GM12878 (cell line): ENCODE results near the gene INSC. TPM values are rescaled to one million over a fixed set of nuclear protein-coding genes. Genes with fewer than 3 reads are reported as not detected.

ENCODE experiments used
- ATAC-seq: fragments of 200-7000 bp; cut with Tn5 transposase; 3 replicates; pipeline ENCODE4 v1.9.1; 2020; ENCODE audit warnings: mild to moderate bottlenecking, moderate library complexity
- BruUV-seq: library from RNA; stranded (reverse); fragments of 400-500 nt; replicated peaks from 2 replicates; lab custom pipeline; 2021; lab: Mats Ljungman, UMichigan
- CTCF ChIA-PET: fragments of 300-600 bp; sonication (Branson Sonifier 250); formaldehyde crosslinking; extraction: SDS; loops from one replicate; lab custom pipeline; 2021; ENCODE audit warnings: inconsistent platforms; lab: Yijun Ruan, JAX
- POLR2A ChIA-PET: fragments of 350-600 bp; formaldehyde crosslinking; extraction: SDS; loops from one replicate; lab custom pipeline; 2021; ENCODE audit warnings: inconsistent platforms; lab: Charles Lee
- RAD21 ChIA-PET: fragments of 300-600 bp; sonication (Branson Sonifier 250); formaldehyde crosslinking; loops from one replicate; lab custom pipeline; 2023; ENCODE audit warnings: antibody characterized with exemption; ENCODE audit not compliant: unreplicated experiment; lab: Charles Lee
- SMC1A ChIA-PET: fragments of 300-600 bp; sonication (Branson Sonifier 250); formaldehyde crosslinking; loops from one replicate; lab custom pipeline; 2023; ENCODE audit not compliant: unreplicated experiment, uncharacterized antibody; lab: Charles Lee
- DNase-seq: peaks from one replicate; pipeline ENCODE4 v3.0.0-alpha.2; 2011; ENCODE audit warnings: low read depth, low spot score
- FAIRE-seq: peaks from 3 replicates; lab custom pipeline; 2011; peaks lifted over from hg19 to GRCh38; lab: Jason Lieb, UNC
- H2AFZ ChIP-seq: 2 replicates; pipeline ENCODE4 v1.6.0; 2011; ENCODE audit warnings: low read depth, low read length, control low read depth; ENCODE audit not compliant: control insufficient read depth
- H3K27ac ChIP-seq: 2 replicates; pipeline ENCODE4 v1.5.1; 2011; ENCODE audit warnings: control low read depth; ENCODE audit not compliant: control insufficient read depth, insufficient read depth
- H3K27me3 ChIP-seq, 2 experiments: replicated peaks in 1 of 2; 2 replicates each; pipeline versions ENCODE4 v1.6.0 to v1.6.1; 2011; ENCODE audit warnings: low read length in 1 of 2; ENCODE audit not compliant: control insufficient read depth in 2 of 2, insufficient read depth in 2 of 2
- H3K36me3 ChIP-seq, 2 experiments: 2 replicates each; pipeline ENCODE4 v1.5.1; 2011; ENCODE audit warnings: low read length in 1 of 2; ENCODE audit not compliant: control insufficient read depth in 2 of 2, insufficient read depth in 2 of 2
- H3K4me1 ChIP-seq: 2 replicates; pipeline ENCODE4 v1.6.1; 2011; ENCODE audit warnings: mild to moderate bottlenecking, low read length, moderate library complexity, mixed read lengths; ENCODE audit not compliant: control insufficient read depth, insufficient read depth
- H3K4me2 ChIP-seq: 2 replicates; pipeline ENCODE4 v1.6.0; 2011; ENCODE audit warnings: control low read depth; ENCODE audit not compliant: control insufficient read depth, insufficient read depth
- H3K4me3 ChIP-seq: fragments of 200-600 bp; sonication (generic); 2 replicates; pipeline ENCODE4 v1.5.1; 2016
- H3K79me2 ChIP-seq: 2 replicates; pipeline ENCODE4 v1.6.0; 2011; ENCODE audit warnings: low read length; ENCODE audit not compliant: control insufficient read depth, insufficient read depth
- H3K9ac ChIP-seq: 2 replicates; pipeline ENCODE4 v1.8.0; 2011; ENCODE audit warnings: low read length, control low read depth, mixed read lengths; ENCODE audit not compliant: control insufficient read depth, insufficient read depth
- H3K9me3 ChIP-seq: replicated peaks from 3 replicates; pipeline ENCODE4 v1.5.1; 2011; ENCODE audit warnings: mild to moderate bottlenecking, low read length; ENCODE audit not compliant: control insufficient read depth, insufficient read depth
- H4K20me1 ChIP-seq: 2 replicates; pipeline ENCODE4 v1.6.0; 2011; ENCODE audit not compliant: control insufficient read depth, insufficient read depth
- E4F1 ChIP-seq: fragments of 450-650 bp; IDR thresholded peaks from 2 replicates; pipeline ENCODE4 v1.6.1; 2018; ENCODE audit warnings: borderline replicate concordance, mild to moderate bottlenecking; ENCODE audit not compliant: partially characterized antibody
- NR2C2 ChIP-seq: IDR thresholded peaks from 2 replicates; pipeline ENCODE4 v1.6.1; 2011; ENCODE audit warnings: borderline replicate concordance, low read depth; ENCODE audit not compliant: control insufficient read depth, insufficient read length
- SREBF2 ChIP-seq: IDR thresholded peaks from 2 replicates; pipeline ENCODE4 v1.6.1; 2012; ENCODE audit warnings: mild to moderate bottlenecking, low read length
- WGBS: methylation state at CpG from one replicate; pipeline ENCODE4 v1.1.6; 2016; ENCODE audit warnings: low lambda C conversion rate; ENCODE audit not compliant: insufficient replicate concordance, insufficient coverage; ENCODE audit errors: missing lambda C conversion rate; 5-methylcytosine and 5-hydroxymethylcytosine counted together
- in situ Hi-C: fragments of 300-500 bp; cut with MboI; formaldehyde crosslinking; loops from 9 replicates; pipeline ENCODE4 v1.14.3; 2018; ENCODE audit warnings: mixed read lengths
- intact Hi-C: fragments of 100-400 bp; cut with micrococcal nuclease; formaldehyde crosslinking; loops from one replicate; pipeline ENCODE4 v1.14.2; 2022; ENCODE audit not compliant: unreplicated experiment
- polyA plus RNA-seq, 11 experiments: library from polyadenylated mRNA; depleted of rRNA in 4 of 11; unstranded in 6 of 11; stranded (reverse) in 5 of 11; fragments of >200 nt; fragmentation: Nextera tagmentation in 4 of 11; fragmentation: Illumina TruSeq in 1 of 11; extraction: Ambion mirVana in 4 of 11; extraction: Trizol in 1 of 11; gene quantifications; 1 replicate in 1 of 11; 2 replicates in 10 of 11; pipeline versions ENCODE4 v1.2.1 to v1.2.3, GENCODE V29; 2011 to 2016; ENCODE audit warnings: inconsistent platforms in 2 of 11, missing spikeins in 2 of 11, low read depth in 1 of 11
- total RNA-seq, 4 experiments: library from RNA; depleted of rRNA in 3 of 4; stranded (reverse); fragments of >200 nt in 3 of 4; fragmentation: Illumina TruSeq in 1 of 4; extraction: Trizol in 1 of 4; gene quantifications; 2 replicates each; pipeline versions ENCODE4 v1.2.1 to v1.2.3, GENCODE V29; 2013 to 2021

Gene INSC
- total and polyA plus RNA-seq, 10 of the 15 experiments (the other 5 are each of a cell fraction or from before 2014, with no cell fraction given), result 0.13 to 0.33 TPM; not detected in 8

- TF ChIP-seq SREBF2, result no peak
- no peak for TF ChIP-seq NR2C2
- TF ChIP-seq, all 136 proteins: peak for 0
Measured at GRCh38 chr11:15139958-15140659, 25.4 kb downstream of the INSC start (continued).

DNA sequence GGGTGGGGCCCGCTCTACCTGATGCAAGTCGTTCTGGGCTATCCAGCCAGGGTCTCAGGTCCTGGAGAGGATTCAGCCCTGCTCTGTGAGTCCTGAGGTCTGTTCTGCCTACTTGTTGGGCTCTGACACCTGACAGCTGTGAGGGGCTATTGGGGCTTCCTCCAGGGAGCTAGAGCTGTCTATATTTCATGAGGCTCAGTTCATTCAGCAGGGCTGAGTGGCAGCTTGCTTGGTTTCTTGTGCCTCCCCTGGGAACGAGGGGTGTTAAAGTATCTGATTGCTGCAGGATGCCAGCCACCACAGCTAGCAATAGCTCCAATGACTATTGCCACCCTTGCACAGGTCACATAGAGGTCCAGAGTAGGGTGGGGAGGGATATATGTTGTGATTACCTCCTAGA, 26.7 kb downstream of the INSC start:
- Histone ChIP-seq H3K4me3 (no peak overlapping the region), H3K9me3 (no peaks in the 10 kb centered on the region; the same call in 2 of the 3 replicates), H3K79me2 (no peaks in the 10 kb centered on the region)
- SMC1A ChIA-PET, result no interaction called here
- no peak for TF ChIP-seq E4F1
- TF ChIP-seq, all 136 proteins: peak for 0
- no TSS peak for BruUV-seq
- Histone ChIP-seq H3K27me3 (no peaks in the 10 kb centered on the region; a peak in 1 of 4 replicates), H3K4me1 (no peaks in the 10 kb centered on the region), H3K36me3 (no peaks in the 10 kb centered on the region), H4K20me1 (no peaks in the 10 kb centered on the region), H2AFZ (no peak overlapping the region), H3K9ac (no peak overlapping the region), H3K4me2 (no peak overlapping the region), H3K27ac (no peak overlapping the region)
- no peak for DNase-seq
- no peak for FAIRE-seq
- POLR2A ChIA-PET, result no interaction called here
- ATAC-seq, result no peak
- intact Hi-C loops, result no loop called here
- 33% methylated on average over 3 of the region's 3 CpGs for WGBS
- RAD21 ChIA-PET, result no interaction called here
- in situ Hi-C loops, result no loop called here
- CTCF ChIA-PET, result interaction anchor here (1.4 to 1.5 kb wide), 2 partner anchors 11 to 37 kb away, joined by 3 read pairs; no protein-coding TSS in a partner anchor
